ENCODE data around the gene OSBPL6. TPM values are rescaled to one million over a fixed set of nuclear protein-coding genes. Genes with fewer than 3 reads are reported as not detected.

Gene OSBPL6
- total RNA-seq, 1 donor from 2014 or later = 7.9 TPM

DNA sequence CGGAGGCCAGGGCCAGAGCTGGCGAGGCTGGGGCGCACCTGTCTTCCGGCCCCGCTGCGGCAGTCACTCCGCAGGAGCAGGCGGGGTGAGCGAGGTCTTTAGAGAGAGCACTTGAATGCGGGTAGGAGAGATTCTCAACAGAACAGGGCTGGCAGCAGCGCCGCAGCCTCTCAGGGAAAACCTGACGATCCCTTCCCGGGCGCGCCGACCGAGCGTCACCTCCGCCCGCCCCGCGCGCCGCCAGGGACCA lies 256.1 kb downstream of the OSBPL6 start:
- peaks cover 24% of the 10 kb centered on the region for H3K4me1 ChIP-seq
- H3K27me3 ChIP-seq (ENCODE audit: low read depth) = no peaks in the 10 kb centered on the region
- intact Hi-C loops (cut with DNase I) = no loop called here

DNA sequence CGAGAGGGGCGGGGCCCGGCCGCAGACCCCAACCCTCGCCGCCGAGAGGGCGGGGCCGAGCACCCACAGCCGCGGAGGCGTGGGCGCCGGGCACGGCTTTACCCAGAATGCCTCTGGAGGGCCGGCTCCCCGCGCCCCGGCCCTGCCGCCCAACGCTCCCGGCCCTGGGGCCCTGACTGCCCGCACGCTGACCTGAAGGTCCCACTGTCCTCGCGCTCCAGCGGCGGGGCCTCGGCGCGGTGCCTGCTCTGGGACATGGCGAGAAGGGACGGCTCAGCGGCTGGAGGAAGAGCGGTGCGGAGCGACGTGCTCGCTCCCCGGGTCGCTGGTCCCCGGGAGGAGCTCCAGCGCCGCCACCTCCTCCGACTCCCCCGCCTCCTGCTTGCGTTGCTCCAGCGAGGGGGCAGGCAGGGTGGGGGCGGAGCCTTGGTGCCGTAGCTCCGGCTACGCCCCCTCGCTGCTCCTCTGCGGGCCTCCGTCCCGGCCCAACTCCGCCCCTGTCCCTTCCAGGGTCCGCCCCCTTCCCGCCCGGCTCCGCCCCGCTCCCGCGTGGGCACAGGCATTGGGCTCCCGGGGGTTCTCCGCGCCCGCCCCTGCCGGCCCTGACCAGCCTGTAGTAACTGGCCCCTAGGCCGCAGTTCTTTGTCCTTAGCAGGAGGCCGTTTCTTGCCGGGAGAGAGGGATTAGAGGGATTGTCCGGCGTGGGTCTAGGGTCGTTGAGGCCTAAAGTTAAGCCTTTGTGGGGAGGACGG lies 256.6 kb downstream of the OSBPL6 start, which contains the start of the genes PJVK and PRKRA:
PJVK (plus strand) TSS at position 605 of the 752 bp plus-strand sequence. CDS start 2,032 bp downstream, outside the sequence.
PRKRA (minus strand) TSS at position 402 of the 752 bp plus-strand sequence; CDS start at position 257, 145 bp downstream.
- TF ChIP-seq, protein P1, sequence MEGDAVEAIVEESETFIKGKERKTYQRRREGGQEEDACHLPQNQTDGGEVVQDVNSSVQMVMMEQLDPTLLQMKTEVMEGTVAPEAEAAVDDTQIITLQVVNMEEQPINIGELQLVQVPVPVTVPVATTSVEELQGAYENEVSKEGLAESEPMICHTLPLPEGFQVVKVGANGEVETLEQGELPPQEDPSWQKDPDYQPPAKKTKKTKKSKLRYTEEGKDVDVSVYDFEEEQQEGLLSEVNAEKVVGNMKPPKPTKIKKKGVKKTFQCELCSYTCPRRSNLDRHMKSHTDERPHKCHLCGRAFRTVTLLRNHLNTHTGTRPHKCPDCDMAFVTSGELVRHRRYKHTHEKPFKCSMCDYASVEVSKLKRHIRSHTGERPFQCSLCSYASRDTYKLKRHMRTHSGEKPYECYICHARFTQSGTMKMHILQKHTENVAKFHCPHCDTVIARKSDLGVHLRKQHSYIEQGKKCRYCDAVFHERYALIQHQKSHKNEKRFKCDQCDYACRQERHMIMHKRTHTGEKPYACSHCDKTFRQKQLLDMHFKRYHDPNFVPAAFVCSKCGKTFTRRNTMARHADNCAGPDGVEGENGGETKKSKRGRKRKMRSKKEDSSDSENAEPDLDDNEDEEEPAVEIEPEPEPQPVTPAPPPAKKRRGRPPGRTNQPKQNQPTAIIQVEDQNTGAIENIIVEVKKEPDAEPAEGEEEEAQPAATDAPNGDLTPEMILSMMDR (IDR thresholded peaks at IDR 0.05) = no peak
- Histone ChIP-seq H3K4me1 (peaks cover 24% of the 10 kb centered on the region), H3K27me3 (ENCODE audit: low read depth) (no peaks in the 10 kb centered on the region), H3K9me3 (no peaks in the 10 kb centered on the region), H3K27ac (peak within 1 kb of the TSS; percentile 97), H3K4me3 (peak within 1 kb of the TSS; percentile 77), H3K36me3 (peaks cover 26% of the 10 kb centered on the region)
- intact Hi-C loops (cut with DNase I) = no loop called here
- DNase-seq (peak; percentile 99), ATAC-seq (peak; percentile 98 to 99)

More for the DNA sequence above, 256.1 kb downstream of the OSBPL6 start:
- Histone ChIP-seq H3K27ac (peak overlapping the region; percentile 97), H3K9me3 (no peaks in the 10 kb centered on the region), H3K36me3 (peaks cover 31% of the 10 kb centered on the region), H3K4me3 (peak overlapping the region; percentile 77)
- DNase-seq (peak; percentile 91), ATAC-seq (no peak)
- TF ChIP-seq, protein P1 (IDR thresholded peaks at IDR 0.05) = no peak

DNA sequence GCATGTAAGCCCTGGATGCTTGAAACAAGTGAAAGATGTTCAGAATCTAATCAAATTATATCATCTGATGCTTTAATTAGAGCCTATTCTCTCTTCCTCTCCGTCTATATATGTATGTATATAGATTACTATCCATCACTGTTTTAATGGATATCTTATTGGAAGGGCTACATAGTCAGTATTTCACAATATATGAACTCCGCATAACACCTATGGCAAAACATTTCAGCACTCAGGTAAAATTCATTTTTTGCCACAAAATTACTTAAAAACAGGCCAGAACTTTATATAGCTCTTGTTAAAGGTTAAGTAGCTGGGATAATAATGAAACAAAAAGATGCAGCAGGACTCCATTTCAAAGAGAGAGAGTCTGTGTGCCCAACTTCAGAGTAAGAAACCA lies 258.0 kb downstream of the OSBPL6 start:
- H3K36me3 ChIP-seq = peaks cover 16% of the 10 kb centered on the region
- no peak for ATAC-seq
- H3K4me3 ChIP-seq = no peak overlapping the region
- intact Hi-C loops (cut with DNase I) = no loop called here
- H3K27me3 ChIP-seq (ENCODE audit: low read depth) = no peaks in the 10 kb centered on the region
- no peaks in the 10 kb centered on the region for H3K9me3 ChIP-seq
- peaks cover 24% of the 10 kb centered on the region for H3K4me1 ChIP-seq
- no peak for DNase-seq
- H3K27ac ChIP-seq = no peak overlapping the region
- TF ChIP-seq, protein P1 (IDR thresholded peaks at IDR 0.05) = no peak

Other genes starting within 250 kb of the OSBPL6 start
- gene PDE11A, start 121.7 kb upstream of the OSBPL6 start, total RNA-seq = 0.27 TPM
- 11.7 TPM for gene RBM45, start 82.1 kb upstream of the OSBPL6 start, total RNA-seq

Data from lower lobe of right lung (tissue), 2 donors.